GM21447 (cell line): ENCODE results near the gene PHACTR3.
"Not testable (repeated sequence)": the region's sequence is repeated elsewhere in the genome, so short reads cannot be mapped to it uniquely, and the experiment has no call there.

Source experiments
- ATAC-seq: cut with Tn5 transposase; IDR thresholded peaks from one replicate; pipeline ENCODE4 v1.9.1; 2021; ENCODE audit not compliant: unreplicated experiment

Gene PHACTR3

DNA sequence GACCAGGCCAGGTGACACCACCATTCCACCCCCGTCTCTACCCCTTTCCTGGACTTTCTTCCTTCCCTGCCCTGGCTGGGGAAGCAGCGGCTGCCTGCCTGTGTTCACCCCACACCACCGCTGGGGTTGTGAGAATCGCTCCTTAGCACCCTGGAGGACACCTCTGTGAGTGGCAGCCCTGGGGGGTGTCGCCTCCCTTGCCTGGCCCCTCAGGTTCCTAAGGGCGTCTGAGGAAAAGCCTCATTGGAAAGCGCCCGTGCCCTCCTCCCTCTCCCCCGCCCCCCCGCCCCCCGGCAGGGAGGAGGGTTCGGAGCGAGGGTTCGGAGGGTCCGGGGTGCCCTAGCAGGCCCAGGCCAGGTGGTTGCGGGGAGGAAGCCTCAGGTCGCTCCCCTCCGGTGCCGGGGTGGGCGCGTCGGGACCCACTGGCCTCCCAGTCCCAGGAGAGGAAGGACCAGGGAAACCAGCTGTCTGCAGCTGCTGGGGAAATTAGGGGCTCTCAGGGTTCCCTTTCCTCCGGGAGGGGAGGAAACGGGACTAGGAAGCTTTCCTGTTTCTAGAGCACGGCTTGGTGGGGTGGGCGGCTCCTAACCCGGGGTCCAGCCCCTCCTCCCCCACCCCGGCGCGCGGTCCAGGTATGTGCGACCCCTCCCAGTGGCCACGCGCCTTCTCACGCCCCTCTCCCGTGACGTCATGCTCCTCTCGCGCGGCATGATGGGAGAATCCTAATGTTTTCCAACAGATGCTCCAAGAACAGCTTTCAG is at the start of gene PHACTR3:
Gene PHACTR3, plus strand, starts transcription at position 760 of the 761 bp plus-strand sequence. CDS start 475 bp downstream, outside the sequence.
- no peak for ATAC-seq

DNA sequence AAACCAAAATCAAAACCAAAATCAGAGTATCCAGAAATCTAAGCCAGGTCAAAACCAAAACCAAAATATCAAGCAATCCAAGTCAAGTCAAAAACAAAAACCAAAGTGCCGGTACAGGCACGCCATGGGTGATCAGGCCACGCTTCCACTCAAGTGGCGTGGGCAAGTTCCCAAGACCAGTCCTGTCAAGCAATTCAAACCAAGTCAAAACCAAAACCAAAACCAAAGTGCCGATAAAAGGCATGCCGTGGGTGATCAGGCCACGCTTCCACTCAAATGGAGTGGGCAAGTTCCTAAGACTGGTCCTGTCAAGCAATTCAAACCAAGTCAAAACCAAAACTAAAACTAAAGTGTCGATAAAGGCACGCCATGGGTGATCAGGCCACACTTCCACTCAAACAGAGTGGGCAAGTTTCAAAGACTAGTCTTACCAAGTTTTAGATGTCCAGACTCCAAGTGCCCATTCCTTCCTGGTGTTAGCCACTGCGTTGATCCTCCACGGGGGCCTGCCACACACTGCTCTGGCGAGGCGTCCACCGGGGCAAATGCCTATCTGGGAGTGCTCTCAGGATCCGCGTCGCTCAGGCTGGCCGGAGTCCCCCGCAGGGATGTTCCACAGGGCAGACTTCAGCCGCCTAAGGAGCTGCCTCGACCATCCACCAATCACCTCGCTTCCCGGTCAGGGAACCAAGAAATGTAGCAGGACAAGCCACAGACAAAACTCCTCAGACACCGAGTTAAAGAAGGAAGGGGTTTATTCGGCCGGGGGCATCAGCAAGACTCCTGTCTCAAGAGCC is 46.4 kb upstream of the PHACTR3 start:
- ATAC-seq = not testable (repeated sequence)

DNA sequence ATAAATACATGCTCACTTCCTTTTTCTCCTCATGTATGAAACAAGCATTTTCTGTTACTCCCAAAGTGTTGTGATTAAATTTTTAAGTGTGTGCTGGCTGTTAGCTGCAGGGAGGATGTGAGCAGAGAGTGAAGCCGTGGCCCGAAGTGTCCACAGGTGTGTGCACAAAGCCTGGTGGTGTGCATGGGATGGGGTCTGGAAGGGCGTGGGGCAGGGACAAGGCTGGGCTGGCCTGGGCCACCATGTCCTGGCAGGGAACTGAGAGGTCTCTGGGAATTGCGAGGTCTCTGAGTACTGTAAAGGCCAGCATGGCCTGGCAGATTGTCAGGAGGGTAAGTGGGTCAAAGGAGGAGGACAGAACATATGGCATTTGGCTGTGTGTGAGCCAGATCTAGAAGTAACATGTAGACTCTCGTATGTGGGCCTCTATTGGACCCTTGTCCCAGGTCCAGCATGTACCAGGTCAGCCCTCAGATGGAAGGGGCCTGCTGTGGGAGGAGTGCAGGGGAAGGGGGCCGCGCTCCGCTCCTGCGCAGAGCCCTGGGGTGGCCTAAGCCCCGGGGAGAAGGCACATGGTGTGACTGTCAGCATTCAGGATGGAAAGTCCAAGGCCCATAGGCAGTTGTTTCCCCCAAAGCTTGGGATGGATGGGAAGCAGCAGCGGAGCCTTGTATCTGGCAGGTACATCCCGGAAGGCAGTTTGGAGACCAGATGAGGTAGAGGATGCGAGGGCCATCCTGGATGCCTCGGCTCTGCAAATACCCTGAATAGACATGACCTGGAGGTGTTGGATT is 45.1 kb upstream of the PHACTR3 start:
- ATAC-seq = no peak

DNA sequence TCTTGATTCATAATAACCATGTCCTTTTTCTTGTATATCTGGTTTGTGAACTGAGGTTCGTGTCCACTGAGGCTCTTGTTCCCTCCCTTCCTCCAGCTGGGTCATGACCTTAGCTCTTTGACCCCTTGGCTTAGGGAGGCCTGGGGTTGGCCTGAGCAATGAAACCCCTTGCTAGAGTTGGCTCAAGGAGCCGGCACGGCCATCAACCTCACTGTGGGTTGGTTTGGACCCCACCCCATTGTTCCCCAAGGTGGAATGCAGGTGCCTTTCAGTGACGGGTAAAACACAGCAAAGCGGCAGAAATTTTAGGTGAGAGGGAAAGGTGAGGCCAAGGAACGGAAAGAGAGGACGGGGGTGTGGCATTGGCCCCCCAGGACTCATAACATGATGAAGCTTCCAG is 44.5 kb upstream of the PHACTR3 start:
- no peak for ATAC-seq

DNA sequence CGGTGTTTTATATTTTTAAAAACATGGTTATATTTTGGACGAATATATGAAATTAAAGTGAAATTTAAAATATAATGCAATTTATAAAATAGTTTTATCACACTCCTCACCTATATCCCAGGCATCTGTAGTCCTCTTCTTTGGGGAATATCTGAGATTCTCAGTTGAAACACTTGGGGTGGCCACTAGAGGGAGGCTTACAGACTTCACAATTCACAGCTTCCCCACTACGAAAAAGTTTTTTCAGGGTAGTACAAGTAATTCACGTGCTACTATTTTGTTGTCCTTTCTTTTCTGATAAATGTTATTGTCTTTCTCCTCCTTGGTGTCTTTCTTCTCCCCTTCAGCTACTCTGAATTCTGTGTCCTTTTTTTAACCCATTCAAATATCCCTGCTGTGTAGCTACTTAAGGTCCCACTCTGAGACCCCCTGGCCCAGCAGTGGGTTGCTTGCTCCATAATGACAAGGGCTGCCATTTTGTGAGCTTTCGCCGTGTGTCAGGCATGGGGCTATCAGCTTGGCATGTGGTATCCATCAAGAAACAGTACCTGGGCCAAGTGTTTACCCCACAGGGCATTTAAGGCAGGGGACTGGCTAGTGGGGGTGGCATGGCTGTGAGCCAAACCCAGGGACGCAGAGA is 43.6 kb upstream of the PHACTR3 start:
- no peak for ATAC-seq

DNA sequence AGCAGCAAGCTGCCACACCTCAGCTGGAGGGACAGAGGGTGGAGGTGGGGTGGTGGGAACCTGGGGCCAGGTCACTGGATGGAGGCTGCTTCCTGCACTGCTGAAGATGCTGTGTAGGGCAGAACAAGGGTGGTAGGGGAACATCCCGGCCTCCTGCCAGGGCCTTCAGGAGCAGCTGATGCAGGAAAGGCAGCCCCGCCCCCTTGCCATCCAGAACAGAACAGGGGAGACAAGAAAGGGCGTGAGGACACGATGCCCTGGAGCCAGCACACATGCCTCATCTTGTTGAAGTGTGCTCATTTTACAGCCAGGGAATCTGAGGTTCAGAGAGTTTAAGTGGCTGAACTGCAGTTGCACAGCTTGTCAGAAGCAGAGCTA is 43.1 kb upstream of the PHACTR3 start:
- ATAC-seq = no peak

DNA sequence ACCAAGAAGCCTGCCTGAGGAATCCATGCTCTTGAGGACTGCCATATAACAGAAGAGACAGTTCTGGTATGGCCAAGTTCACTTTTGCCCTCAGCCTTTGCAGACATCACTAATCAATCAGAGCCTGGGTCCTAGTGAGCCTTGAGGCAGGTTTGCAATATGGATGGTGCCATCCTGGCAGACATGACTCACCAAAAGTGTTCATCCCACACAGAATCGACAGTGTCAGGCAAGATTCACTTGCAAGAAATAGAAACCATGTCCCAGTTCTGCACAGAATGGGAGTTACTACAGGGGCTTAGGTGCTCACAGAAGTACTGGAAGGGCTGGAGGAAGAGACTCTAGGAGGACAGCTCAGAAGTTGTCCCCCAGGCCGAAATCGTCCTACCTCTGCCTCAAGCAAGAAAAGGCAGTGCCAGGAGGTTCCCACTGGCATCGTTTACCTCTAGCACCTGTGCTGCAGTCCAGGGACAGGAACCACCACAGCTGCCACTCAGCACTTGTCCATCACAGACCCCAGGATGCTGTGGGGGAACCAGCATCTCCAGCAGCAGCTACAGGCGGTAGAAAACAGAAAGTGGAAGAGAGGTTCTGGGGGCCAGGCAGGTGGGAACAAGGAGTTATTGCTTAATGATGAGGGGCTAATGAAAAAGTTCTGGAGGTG is 42.6 kb upstream of the PHACTR3 start:
- ATAC-seq = no peak

DNA sequence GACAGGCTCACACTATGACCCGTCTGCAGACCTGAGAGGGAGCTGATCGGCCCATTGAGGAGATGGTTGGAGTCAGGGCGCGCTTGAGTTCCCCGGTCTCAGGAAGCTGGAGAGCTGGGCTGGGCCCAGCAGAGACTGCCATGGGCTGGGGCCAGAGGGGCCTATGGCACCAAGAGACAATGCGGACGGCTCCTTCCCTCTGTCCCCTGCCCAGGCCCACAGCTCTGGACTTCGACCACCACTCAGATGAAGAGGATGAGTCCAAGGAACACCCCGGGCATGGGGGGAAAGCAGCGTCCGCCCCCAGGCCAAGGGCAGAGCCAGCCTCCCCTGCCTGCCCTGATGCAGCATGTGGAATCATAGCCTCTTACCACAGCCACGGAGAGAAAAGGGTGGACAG is 40.2 kb upstream of the PHACTR3 start:
- no peak for ATAC-seq

DNA sequence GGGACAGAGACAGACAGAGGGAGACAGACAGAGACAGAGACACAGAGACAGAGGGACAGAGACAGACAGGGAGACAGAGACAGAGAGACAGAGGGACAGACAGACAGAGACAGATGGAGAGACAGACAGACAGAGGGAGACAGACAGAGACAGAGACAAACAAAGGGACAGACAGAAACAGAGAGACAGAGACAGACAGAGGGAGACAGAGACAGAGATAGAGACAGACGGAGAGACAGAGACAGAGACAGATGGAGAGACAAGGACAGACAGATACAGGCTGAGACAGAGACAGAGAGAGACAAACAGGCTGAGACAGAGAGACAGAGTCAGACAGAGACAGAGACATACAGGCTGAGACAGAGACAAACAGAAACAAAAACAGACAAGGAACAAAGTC is 39.4 kb upstream of the PHACTR3 start:
- ATAC-seq = no peak

DNA sequence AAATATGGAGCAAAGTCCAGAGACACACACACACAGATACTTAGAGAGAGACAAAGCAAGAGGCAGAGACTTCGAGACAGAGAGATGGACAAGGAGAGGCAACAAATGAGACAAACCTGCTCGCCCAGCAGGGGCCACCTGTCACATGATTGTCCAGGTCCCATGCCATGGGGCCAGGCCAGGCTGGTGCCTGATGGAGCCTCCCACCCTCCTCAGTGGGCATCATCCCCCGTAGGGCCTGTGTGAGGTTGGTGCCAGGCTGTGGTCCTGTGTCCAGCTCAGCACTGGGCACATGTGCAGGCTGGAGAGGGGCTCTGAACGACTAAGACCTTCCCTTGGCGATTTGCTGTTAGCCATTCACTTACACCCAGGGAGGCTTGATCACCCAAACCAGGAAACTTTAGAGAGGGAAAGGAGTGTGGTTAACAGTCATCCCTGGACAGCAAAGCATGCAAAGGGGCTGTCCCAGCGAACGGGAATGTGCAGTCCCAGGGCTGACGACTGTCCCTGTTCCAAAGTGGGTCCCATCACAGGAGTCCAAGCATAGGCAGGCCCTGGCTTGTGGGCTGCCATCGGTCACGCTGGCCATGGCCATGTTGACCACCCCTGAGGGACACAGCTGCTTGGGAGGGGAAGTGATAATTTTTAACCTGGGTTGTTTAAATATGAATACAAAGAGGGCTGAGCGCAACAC is 38.4 kb upstream of the PHACTR3 start:
- ATAC-seq = no peak

DNA sequence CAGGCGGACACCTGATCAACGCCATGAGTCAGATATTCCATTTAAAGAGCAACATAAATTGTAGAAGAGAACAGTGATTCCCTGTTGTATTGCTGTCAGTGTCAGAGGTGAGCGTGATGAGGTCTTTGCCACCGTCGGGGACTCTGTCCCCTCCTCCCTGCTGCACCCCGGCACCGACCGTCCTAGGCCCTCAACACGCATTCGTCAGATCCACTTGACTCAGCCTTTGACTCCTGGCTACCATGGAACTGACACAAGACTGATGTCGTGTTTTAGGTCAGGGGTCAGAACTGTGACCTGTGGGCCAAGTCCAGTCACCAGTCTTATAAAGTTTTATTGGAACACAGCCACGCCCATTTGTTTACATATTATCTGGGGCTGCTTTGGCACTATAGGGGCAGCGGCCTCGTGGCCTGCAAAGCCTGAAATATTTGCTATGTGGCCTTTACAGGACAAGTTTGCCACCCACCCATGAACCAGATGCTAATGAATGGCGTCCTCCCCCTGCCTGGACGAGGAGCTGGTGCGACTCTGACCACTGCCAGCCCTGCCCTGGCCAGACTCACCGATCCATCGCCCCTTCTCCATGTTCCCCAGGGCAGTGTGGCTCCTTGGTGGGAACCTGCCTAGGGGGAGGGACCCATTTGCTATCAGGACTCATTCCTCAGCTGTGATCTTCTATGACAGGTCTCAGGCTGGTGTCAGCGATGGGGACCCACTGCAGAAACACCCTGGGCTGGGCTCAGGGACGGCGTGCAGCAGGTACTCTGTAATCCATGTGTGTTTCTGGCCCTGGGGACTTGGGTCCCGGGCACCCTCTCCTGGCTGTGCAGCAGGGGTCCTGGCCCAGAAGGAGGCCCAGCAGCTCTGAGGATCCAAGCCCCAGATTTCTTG is 37.5 kb upstream of the PHACTR3 start:
- ATAC-seq = no peak

DNA sequence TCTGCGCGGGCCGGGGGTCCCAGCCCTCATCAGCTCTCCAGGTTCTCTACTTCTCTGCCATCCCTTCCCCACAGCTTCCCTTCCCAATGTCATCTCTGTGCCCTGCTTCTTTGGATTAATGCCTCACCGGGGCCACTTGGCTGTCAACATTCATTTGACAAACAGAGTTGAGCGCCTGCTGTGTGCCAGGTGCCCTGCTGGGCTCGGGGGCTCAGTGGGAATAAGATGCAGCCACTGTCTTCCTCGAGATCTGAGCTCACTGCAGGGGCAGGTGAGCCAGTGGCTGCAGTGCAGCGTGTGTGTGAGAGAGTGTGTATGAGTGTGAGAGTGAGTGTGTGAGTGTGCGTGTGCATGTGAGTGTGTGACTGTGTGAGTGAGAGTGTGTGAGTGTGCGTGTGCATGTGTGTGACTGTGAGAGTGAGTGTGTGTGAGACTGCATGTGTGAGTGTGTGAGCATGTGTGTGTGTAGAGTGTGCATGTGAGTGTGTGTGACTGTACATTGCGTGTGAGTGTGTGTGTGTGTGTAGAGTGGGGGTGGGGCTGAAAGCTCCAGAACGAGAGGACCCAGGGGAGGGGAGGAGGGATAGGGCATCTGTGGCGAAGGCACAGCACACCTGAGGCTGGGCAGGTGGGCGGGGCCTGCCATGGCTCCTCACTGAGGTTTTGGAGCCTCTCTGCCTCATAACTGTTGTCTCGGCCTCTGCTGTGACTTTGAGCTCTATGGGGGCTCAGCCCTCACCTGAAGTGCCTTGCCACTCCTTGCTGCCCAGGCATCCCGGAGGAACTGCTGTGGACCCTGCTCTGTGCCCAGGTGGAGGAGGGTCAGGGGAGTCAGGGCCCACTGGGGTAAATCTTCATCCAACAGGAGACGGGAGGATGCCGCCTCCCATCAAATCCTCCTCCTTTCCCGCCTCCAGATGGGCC is 36.5 kb upstream of the PHACTR3 start:
- ATAC-seq = no peak

DNA sequence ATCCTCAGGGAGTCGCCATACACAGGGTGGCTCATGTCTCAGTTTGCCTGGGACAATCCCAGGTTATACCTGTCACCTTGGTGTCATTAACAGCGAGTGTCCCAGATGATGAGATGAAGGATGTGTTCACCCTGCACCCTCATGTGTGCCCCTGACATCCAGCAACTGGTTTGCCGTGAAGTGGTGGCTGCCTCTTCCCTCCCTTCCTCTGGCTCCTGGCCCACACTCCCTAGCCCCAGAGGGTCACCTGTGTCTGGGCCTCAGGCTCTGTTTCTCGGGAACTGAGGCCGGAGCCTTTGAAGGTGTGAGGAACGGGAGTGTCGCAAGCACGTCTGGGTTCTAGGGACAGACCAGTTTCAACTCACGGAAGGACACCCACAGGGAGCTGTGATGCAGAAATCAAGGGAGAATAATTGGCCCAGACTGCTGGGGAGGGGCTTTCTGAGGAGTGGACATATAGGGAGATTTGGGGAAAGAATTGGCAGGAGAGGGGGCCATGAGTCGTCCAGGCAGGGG is 35.8 kb upstream of the PHACTR3 start:
- no peak for ATAC-seq

DNA sequence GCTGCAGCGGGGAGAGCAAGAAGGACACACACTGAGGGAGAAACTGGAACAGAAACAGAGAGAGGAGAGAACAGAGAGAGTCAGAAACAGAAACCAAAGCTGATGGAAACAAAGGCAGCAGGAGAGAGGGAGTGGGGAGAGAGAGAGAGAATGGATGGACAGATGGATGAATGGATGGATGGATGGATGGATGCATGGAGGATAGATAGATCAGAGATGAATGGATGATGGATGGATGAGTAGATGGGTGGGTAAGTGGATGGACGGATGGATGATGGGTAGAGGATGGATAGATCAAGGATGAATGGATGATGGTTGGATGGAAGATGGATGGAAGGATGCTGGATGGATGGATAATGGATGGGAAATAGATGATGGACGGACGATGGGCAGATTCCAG is 35.0 kb upstream of the PHACTR3 start:
- no peak for ATAC-seq

DNA sequence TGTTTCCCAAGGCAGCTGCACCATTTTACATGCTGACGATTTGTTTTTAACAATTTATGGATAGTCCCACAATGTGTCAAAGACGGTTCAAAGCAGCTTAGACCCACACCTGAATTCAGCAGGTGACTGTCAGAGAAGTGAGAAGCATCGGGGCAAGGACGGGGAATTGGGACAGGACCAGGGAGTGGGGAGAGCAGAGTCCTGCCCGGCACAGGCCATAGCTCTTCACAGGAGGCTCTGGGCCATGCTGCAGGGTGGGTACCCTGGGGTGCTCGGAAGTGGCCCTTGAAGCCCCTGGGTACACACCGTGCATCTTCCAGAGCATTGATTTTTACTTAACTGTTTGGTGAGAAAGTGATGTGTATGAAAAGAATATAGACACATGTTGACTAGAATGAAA is 33.2 kb upstream of the PHACTR3 start:
- no peak for ATAC-seq

DNA sequence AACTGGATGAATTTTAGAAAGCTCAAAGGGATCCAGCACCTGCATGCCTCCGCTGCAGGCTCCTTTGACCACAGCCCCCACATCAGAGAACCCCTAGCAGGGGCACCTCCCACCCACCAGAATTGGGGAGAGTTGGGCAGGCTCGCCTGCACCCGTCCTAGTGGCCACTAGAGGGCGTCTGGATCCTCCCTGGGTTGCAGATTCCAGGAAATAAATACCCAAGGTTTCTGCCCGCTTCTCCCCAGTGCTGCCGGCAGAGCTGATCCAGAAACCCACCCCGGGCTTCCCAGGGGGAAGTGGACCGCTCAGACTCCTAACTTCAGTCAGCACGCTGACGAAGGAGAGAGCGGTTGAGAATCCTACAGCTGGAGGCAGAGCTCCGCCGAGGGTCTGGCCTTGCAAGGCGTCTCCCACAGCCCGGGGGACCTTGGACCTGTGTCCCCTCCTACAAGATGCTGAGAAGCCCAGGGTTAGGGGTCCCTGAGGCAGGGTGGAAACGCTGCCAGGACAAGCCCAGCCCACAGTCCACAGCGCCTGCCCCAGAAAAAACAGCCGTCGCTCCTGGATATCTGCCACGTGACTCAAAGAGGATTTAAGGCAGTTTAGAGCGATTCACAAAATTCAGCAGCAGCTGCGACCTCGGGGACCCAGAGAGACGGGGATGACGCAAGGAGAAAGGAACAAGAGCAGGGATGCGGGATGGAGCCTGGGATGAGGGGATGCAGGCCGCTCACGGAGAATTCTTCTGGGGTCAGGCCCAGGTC is 32.6 kb upstream of the PHACTR3 start:
- peak; percentile 76 for ATAC-seq

DNA sequence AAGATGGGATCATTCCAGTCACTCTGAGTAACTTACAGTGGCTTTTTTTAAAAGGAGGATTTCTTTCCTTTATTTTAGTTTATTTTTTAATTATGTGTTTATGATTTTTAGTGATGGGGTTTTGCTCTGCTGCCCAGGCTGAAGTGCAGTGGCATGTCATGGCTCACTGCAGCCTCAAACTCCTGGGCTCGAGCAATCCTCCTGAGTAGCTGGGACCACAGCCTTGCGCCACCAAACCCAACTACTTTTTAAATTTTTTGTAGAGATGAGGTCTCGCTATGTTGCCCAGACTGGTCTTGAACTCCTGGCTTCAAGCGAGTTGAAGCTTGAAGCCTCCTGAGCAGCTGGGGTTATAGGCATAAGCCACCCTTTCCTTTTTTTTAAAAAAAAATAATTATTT is 31.8 kb upstream of the PHACTR3 start:
- ATAC-seq = no peak
